ENCODE results near the gene MEMO1. TPM values are rescaled to one million over a fixed set of nuclear protein-coding genes. Genes with fewer than 3 reads are reported as not detected.
"Not testable (repeated sequence)": the region's sequence is repeated elsewhere in the genome, so short reads cannot be mapped to it uniquely, and the experiment has no call there.

Gene MEMO1
- total RNA-seq, 2 donors from 2014 or later: 51.0 to 56.6 TPM

DNA sequence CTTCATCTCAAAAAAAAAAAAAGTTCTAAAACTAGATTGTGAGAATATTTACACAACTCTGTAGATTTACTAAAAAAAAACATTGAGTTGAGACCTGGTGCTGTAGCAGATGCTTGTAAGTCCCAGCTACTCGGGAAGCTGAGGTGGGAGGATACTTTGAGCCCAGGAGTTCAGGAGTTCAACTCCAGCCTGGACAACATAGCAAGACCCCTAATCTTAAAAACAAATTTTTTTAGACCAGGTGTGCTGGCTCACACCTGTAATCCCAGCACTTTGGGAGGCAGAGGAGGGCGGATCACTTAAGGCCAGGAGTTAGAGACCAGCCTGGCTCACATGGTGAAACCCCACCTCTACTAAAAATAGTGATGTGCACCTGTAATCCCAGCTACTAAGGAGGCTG is 108.9 kb downstream of the MEMO1 start:
- DNase-seq (ENCODE audit: low spot score in 2 of 2) (no peak), ATAC-seq (no peak)
- H3K9me3 Mint-ChIP-seq: peaks cover 11 to 15% of the 10 kb centered on the region in 2 donors
- peaks cover 40 to 67% of the 10 kb centered on the region in 2 donors for H3K36me3 Mint-ChIP-seq
- H3K27ac Mint-ChIP-seq: no peak overlapping the region

DNA sequence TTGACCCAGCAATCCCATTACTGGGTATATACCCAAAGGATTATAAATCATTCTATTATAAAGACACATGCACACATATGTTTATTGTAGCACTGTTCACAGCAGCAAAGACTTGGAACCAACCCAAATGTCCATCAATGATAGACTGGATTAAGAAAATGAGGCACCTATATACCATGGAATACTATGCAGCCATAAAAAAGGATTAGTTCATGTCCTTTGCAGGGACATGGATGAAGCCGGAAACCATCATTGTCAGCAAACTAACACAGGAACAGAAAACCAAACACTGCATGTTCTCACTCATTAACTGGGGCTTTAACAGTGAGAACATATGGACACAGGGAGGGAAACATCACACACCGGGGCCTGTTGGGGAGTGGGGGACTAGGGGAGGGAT is 110.7 kb downstream of the MEMO1 start:
- Mint-ChIP-seq H3K9me3 (peaks cover 11 to 15% of the 10 kb centered on the region in 2 donors), H3K36me3 (peaks cover 40 to 78% of the 10 kb centered on the region in 2 donors)

DNA sequence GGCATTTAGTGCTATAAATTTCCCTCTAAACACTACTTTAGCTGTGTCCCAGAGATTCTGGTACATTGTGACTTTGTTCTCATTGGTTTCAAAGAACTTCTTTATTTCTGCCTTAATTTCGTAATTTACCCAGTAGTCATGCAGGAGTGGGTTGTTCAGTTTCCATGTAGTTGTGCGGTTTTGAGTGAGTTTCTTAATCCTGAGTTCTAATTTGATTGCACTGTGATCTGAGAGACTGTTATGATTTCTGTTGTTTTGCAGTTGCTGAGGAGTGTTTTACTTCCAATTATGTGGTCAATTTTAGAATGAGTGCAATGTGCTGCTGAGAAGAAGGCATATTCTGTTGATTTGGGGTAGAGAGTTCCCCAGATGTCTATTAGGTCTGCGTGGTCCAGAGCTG is 112.5 kb downstream of the MEMO1 start:
- Mint-ChIP-seq H3K36me3 (peaks cover 37 to 70% of the 10 kb centered on the region in 2 donors), H3K9me3 (peaks cover 11 to 15% of the 10 kb centered on the region in 2 donors)
- ATAC-seq; H3K27ac Mint-ChIP-seq; DNase-seq (ENCODE audit: low spot score in 2 of 2): not testable (repeated sequence)

More for the DNA sequence above, 110.7 kb downstream of the MEMO1 start:
- not testable (repeated sequence) for DNase-seq (ENCODE audit: low spot score in 2 of 2); ATAC-seq; H3K27ac Mint-ChIP-seq

DNA sequence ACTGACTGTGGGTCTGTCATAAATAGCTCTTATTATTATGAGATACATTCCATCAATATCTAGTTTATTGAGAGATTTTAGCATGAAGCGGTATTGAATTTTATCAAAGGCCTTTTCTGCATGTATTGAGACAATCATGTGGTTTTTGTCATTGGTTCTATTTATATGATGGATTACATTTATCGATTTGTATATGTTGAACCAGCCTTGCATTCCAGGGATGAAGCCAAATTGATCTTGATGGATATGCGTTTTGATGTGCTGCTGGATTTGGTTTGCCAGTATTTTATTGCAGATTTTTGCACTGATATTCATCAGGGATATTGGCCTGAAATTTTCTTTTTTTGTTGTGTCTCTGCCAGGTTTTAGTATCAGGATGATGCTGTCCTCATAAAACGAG is 113.5 kb downstream of the MEMO1 start:
- ATAC-seq; DNase-seq (ENCODE audit: low spot score in 2 of 2); H3K27ac Mint-ChIP-seq: not testable (repeated sequence)
- peaks cover 31 to 63% of the 10 kb centered on the region in 2 donors for H3K36me3 Mint-ChIP-seq
- peaks cover 11 to 15% of the 10 kb centered on the region in 2 donors for H3K9me3 Mint-ChIP-seq

DNA sequence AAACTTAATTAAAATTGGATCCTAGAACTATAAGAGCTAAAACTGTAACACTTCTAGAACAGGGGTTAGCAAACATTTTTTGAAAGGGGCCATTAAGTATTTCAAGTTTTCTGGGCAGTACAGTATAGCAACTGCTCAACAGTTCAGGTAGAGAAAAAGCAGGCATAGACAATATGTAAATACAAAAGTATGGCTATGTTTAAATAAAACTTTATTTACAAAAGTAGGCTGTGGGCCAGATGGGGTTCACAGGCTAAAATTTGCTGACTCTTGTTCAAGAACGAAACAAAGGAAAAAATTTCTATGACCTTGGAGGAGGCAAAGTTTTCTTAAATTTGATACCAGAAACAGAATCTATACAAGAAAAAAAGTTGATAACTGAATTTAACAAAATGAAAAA is 114.5 kb downstream of the MEMO1 start:
- DNase-seq (ENCODE audit: low spot score in 2 of 2): no peak
- Mint-ChIP-seq H3K27ac (no peak overlapping the region), H3K9me3 (peaks cover 11 to 15% of the 10 kb centered on the region in 2 donors), H3K36me3 (peaks cover 31 to 55% of the 10 kb centered on the region in 2 donors)
- no peak for ATAC-seq

DNA sequence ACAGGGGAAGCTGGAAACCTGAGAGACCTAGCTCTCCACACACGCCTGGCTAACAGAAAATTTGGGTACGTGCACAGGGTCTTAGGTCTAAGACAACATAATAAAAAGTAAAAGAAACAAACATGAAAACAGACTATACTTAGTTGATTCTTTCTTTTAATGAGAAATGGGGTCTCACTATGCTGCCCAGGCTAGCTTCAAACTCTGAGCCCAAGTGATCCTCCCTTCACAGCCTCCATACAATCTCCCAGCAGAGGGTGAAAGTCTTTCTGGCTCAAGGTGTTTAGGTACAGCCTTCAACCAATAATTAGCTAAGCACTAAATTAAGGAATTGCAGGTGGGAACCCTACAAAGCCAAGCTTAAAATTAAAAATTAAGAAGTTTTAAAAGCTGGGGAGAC is 116.2 kb downstream of the MEMO1 start:
- DNase-seq (ENCODE audit: low spot score in 2 of 2): no peak
- Mint-ChIP-seq H3K9me3 (peaks cover 11 to 15% of the 10 kb centered on the region in 2 donors), H3K36me3 (peaks cover 25 to 46% of the 10 kb centered on the region in 2 donors), H3K27ac (no peak overlapping the region)
- ATAC-seq: no peak

DNA sequence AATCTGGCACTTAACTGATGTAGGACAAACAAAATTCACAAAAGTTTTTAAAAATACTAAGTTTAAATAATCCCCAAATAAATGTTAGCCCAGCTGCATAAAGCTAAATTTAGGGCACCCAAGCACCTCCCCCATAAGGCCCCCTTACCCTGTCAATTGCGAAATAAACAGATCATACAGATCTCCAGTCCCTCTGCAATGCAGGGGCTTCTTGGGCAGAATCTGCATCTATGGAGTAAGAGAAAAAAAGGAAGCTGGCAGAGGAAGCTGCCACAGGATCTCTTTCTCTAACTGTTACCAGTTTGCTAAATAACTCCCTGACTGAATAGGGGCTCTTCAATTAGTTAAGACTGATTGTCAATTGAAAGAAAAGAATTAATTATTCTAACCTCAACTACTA is 117.7 kb downstream of the MEMO1 start:
- no peak for ATAC-seq
- peaks cover 2 to 6% of the 10 kb centered on the region in 2 donors for H3K9me3 Mint-ChIP-seq
- H3K27ac Mint-ChIP-seq: no peak overlapping the region
- DNase-seq (ENCODE audit: low spot score in 2 of 2): no peak
- H3K36me3 Mint-ChIP-seq: peaks cover 10 to 30% of the 10 kb centered on the region in 2 donors

DNA sequence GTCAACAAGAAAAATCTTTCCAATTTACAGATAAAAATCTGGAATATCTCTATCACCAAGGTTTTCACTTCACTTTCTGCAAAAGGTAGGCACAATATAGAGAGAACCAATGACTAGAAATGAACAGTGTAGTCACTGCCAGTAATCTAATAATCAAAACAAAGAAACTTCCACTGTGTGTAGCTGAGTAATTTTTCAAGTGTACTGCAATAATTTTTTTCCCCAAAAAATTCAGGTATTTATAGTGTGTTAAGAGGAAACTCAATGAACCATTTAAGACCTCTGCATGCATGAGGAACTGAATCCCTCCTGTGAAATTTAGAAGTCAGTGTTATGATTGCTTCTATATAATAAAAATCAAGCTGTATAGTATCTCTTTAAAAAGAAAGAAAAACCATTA is 121.8 kb downstream of the MEMO1 start:
- Mint-ChIP-seq H3K27ac (no peak overlapping the region), H3K9me3 (no peaks in the 10 kb centered on the region), H3K36me3 (peaks cover 0 to 5% of the 10 kb centered on the region in 2 donors)
- DNase-seq (ENCODE audit: low spot score in 2 of 2): no peak
- ATAC-seq: no peak

DNA sequence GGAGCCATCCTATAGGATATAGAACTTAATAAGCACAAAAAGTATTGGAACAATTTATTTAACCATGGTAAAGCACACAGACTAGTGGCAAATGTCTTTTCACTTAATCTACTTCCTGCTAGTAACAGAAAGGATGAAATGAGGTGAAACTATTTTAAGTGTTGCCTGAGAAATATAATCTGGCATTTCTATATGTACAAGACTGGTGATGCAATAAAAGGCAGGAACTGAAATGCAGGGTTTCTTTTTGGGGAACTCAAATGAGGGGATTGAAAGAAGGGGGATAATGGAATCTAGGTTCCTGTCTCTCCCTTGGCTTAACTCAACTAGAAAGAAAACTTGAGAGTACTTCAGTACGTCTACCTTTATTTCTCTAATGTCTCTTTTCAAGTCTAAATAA is 122.3 kb downstream of the MEMO1 start:
- Mint-ChIP-seq H3K27ac (no peak overlapping the region), H3K36me3 (peaks cover 0 to 5% of the 10 kb centered on the region in 2 donors), H3K9me3 (no peaks in the 10 kb centered on the region)
- no peak for ATAC-seq
- no peak for DNase-seq (ENCODE audit: low spot score in 2 of 2)

DNA sequence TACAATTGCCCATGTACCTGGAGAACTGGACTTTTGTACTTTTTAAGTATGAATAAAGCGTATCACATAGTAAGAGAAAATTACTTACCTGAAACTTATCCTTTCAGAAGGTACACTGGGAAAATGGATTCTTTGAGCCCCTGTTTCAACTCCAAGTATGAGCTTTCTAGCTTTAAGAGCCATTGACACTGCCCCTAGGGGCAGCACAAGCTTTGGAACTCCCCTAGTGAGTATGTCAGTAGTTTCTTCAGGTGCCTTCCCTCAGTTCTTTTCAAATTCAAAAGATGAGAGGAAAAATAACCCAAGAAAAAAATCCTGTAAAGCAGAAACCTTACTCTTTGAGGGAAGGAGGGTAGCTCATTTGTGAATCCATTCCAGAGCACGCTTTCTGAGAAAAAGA is 124.1 kb downstream of the MEMO1 start:
- ATAC-seq (no peak), DNase-seq (ENCODE audit: low spot score in 2 of 2) (no peak)
- no peaks in the 10 kb centered on the region for H3K9me3 Mint-ChIP-seq
- no peak overlapping the region for H3K27ac Mint-ChIP-seq
- no peaks in the 10 kb centered on the region for H3K36me3 Mint-ChIP-seq

DNA sequence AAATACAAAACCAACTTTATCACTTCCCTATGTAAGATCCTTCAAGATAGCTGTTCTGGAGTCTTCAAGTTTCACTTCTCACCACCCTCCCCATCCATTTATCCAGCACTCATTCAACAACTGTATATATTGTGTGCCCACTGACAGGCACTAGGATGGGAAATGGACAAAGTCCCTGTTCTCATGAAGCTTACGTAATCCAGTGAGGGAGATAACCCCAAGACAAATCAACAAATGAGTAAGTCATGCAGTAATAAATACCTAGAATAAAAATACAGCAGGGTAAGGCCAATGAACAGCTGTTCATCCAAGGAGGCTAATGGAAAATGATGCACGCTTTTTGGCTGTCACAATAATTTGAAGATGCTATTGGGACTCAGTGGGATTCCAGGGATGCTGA is 133.8 kb downstream of the MEMO1 start:
- no peak for ATAC-seq
- no peaks in the 10 kb centered on the region for H3K9me3 Mint-ChIP-seq

DNA sequence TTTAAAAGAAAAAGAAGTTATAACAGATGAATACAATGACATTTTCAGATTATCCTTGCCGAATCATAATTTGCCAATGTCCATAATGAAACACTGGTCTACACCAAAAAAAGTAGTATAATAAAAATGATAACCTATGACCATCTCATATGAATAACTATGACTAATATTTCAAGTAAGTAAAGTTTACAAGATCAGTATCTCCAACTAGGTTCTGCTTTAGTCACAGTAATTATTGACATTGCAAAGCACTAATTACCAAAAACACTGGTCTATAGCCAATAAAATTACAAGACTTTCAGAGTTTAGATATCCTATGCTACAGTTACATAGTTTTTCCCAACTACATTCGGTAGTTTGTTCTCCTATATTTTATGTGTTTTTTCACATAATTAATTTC is 136.7 kb downstream of the MEMO1 start:
- DNase-seq (ENCODE audit: low spot score in 2 of 2) (no peak), ATAC-seq (no peak)
- no peak overlapping the region for H3K27ac Mint-ChIP-seq
- H3K36me3 Mint-ChIP-seq: peaks cover 0 to 7% of the 10 kb centered on the region in 2 donors
- H3K9me3 Mint-ChIP-seq: no peaks in the 10 kb centered on the region

More for the DNA sequence above, 133.8 kb downstream of the MEMO1 start:
- peaks cover 0 to 7% of the 10 kb centered on the region in 2 donors for H3K36me3 Mint-ChIP-seq
- DNase-seq (ENCODE audit: low spot score in 2 of 2): no peak
- no peak overlapping the region for H3K27ac Mint-ChIP-seq

DNA sequence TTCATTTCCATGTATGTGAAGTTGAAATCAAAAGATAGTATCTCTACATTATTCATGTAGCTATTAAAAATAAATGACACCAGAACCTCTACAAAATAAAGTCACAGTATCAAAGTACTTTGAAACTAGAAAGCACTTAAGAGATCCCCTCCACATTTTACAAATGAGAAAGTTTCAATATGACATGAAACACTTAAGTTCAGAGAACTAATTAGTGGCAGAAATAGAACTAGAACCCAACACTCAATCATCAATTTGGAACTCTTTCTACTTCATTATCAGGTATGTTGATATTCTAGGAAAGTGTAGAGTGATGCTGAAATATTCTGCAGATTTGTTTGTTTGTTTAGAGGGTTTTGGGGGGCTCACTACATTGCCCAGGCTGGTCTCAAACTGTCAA is 145.6 kb downstream of the MEMO1 start:
- ATAC-seq (no peak), DNase-seq (ENCODE audit: low spot score in 2 of 2) (no peak)
- H3K36me3 Mint-ChIP-seq: no peaks in the 10 kb centered on the region
- no peak overlapping the region for H3K27ac Mint-ChIP-seq
- H3K9me3 Mint-ChIP-seq: no peaks in the 10 kb centered on the region

DNA sequence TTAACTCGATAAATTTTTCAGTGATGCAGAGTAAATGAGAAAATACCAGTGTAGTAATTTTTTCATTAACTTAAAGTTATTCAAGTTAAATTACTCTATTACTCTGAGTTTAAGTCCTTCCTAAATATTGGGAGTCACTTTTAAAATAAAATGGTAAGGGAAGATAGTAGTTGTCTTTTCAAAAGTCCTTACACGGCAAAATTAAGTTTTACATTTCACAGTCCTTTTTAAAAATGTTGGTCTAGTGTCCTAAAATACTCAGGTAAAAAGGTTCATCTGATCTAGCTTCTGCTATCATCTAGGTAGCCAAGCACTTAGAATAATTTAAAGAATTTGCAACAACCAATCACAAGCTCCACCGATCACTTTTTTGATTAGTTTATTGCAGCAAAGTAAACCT is 146.9 kb downstream of the MEMO1 start:
- H3K9me3 Mint-ChIP-seq: no peaks in the 10 kb centered on the region
- no peak for DNase-seq (ENCODE audit: low spot score in 2 of 2)
- no peak overlapping the region for H3K27ac Mint-ChIP-seq
- no peak for ATAC-seq
- H3K36me3 Mint-ChIP-seq: no peaks in the 10 kb centered on the region

DNA sequence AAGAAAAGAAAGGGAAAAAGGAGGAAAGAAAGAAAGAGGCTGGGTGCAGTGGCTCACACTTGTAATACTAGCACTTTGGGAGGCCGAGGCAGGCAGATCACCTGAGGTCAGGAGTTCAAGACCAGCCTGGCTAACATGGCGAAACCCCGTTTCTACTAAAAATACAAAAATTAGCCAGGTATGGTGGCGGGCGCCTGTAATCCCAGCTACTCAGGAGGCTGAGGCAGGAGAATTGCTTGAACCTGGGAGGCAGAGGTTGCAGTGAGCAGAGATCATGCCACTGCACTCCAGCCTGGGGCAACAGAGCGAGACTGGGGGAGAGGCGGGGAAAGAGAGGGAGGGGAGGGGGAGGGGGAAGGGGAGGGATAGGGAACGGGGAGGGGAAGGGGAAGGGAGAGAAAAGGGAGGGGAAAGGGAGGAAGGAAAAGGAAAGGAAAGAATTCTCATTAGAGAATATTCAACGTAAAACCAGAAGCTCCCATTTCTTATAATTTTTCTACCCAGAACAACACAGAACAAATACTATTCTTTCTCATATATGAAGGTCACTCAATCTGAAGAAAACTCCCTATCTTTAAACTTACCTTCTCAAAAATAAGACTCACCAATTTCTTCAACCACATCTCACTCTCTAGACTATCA is 147.7 kb downstream of the MEMO1 start:
- not testable (repeated sequence) for H3K27ac Mint-ChIP-seq; H3K36me3 Mint-ChIP-seq; DNase-seq (ENCODE audit: low spot score in 2 of 2); ATAC-seq; H3K9me3 Mint-ChIP-seq

DNA sequence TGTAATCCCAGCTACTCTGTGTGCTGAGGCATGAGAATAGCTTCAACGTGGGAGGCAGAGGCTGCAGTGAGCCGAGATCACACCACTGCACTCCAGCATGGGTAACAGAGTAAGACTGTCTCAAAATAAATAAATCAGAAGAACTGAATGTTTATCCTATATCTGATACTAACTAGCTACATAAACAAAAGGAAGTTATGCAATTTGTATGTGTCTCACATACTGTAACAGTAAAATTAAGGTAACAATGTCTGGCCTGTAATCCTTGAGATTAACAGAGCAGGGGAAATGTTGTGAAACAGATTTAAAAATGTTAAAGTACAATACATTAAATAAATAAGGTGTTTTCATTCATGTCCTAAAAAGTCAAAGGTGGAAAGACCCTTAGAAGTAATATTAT is 150.8 kb downstream of the MEMO1 start:
- DNase-seq (ENCODE audit: low spot score in 2 of 2) (no peak), ATAC-seq (no peak)
- Mint-ChIP-seq H3K36me3 (no peaks in the 10 kb centered on the region), H3K9me3 (no peaks in the 10 kb centered on the region), H3K27ac (no peak overlapping the region)

DNA sequence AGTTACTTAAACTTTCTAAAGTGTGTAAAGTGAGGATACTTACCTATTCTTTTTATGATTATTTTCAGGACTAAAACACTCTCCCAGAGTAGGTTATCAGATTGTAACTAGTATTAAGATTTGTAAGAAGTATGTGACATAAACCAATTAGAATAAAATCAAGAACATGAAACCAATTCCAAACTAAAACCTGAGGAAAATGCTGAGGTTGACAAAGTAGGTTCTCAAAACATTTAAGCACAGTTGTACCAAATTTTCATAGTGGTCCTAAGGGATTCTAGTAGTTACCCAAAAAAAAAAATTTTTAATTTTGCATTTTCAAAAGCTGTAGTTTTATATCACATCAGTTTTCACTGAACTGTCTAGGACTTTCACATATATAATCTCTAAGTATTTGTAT is 157.3 kb downstream of the MEMO1 start:
- no peak for ATAC-seq
- Mint-ChIP-seq H3K9me3 (no peaks in the 10 kb centered on the region), H3K27ac (no peak overlapping the region), H3K36me3 (no peaks in the 10 kb centered on the region)
- no peak for DNase-seq (ENCODE audit: low spot score in 2 of 2)

DNA sequence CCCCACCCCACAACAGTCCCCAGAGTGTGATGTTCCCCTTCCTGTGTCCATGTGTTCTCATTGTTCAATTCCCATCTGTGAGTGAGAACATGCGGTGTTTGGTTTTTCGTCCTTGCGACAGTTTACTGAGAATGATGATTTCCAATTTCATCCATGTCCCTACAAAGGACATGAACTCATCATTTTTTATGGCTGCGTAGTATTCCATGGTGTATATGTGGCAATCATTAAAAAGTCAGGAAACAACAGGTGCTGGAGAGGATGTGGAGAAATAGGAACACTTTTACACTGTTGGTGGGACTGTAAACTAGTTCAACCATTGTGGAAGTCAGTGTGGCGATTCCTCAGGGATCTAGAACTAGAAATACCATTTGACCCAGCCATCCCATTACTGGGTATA is 168.7 kb downstream of the MEMO1 start:
- not testable (repeated sequence) for H3K36me3 Mint-ChIP-seq; DNase-seq (ENCODE audit: low spot score in 2 of 2); ATAC-seq; H3K27ac Mint-ChIP-seq; H3K9me3 Mint-ChIP-seq
